WTC11 (cell line): Measurements from ENCODE around the gene HELQ. TPM values are rescaled to one million over a fixed set of nuclear protein-coding genes. Genes with fewer than 3 reads are reported as not detected.
"Not testable (repeated sequence)": the region's sequence is repeated elsewhere in the genome, so short reads cannot be mapped to it uniquely, and the experiment has no call there.

ENCODE experiments used
- ATAC-seq: fragments of 200-7000 bp; cut with Tn5 transposase; 2 replicates; pipeline ENCODE4 v1.10.0; 2021; ENCODE audit warnings: mild to moderate bottlenecking, moderate library complexity
- CTCF ChIA-PET: fragments of 300-600 bp; sonication (Branson Sonifier 250); formaldehyde crosslinking; loops from one replicate; lab custom pipeline; 2021; ENCODE audit warnings: antibody characterized with exemption; lab: Charles Lee
- POLR2A ChIA-PET: fragments of 350-600 bp; sonication (Branson Sonifier 250); formaldehyde crosslinking; loops from one replicate; lab custom pipeline; 2021; ENCODE audit warnings: antibody characterized with exemption; lab: Charles Lee
- DNase-seq: peaks from one replicate; pipeline ENCODE4 v3.0.0; 2021; ENCODE audit warnings: low spot score
- H3K27ac Mint-ChIP-seq: 2 replicates; pipeline ENCODE4 v1.8.0; 2021; ENCODE audit warnings: mixed read lengths
- H3K27me3 Mint-ChIP-seq: 2 replicates; pipeline ENCODE4 v1.8.0; 2021; ENCODE audit warnings: low read depth, mild to moderate bottlenecking, moderate library complexity, mixed read lengths
- H3K36me3 Mint-ChIP-seq: 2 replicates; pipeline ENCODE4 v1.8.0; 2021; ENCODE audit warnings: mixed read lengths
- H3K4me1 Mint-ChIP-seq: 2 replicates; pipeline ENCODE4 v1.8.0; 2022; ENCODE audit warnings: mixed read lengths
- H3K4me3 Mint-ChIP-seq: 2 replicates; pipeline ENCODE4 v1.8.0; 2021; ENCODE audit warnings: mild to moderate bottlenecking, moderate library complexity, mixed read lengths
- H3K9me3 Mint-ChIP-seq: 2 replicates; pipeline ENCODE4 v1.8.0; 2021; ENCODE audit warnings: mixed read lengths
- ATF1 ChIP-seq: sonication (generic); formaldehyde crosslinking; IDR thresholded peaks from 2 replicates; pipeline ENCODE4 v1.8.1; 2023; ENCODE audit warnings: mild to moderate bottlenecking, moderate library complexity, missing genetic modification reagents
- FOXP1 ChIP-seq: sonication (generic); formaldehyde crosslinking; IDR thresholded peaks from 2 replicates; pipeline ENCODE4 v1.8.0; 2022; ENCODE audit warnings: missing genetic modification reagents, mild to moderate bottlenecking, moderate library complexity, borderline replicate concordance
- GTF2I ChIP-seq: fragments of 250-450 bp; sonication (Bioruptor Pico); conservative IDR thresholded peaks from 2 replicates; pipeline ENCODE4 v1.4.0; 2021; ENCODE audit warnings: mild to moderate bottlenecking
- MLX ChIP-seq: sonication (generic); formaldehyde crosslinking; IDR thresholded peaks from 2 replicates; pipeline ENCODE4 v1.8.1; 2023; ENCODE audit warnings: mild to moderate bottlenecking, missing genetic modification reagents, moderate library complexity
- MYBL2 ChIP-seq: sonication (generic); formaldehyde crosslinking; IDR thresholded peaks from 2 replicates; pipeline ENCODE4 v1.8.1; 2023; ENCODE audit warnings: mild to moderate bottlenecking, moderate library complexity, missing genetic modification reagents
- NR2C2 ChIP-seq: sonication (generic); formaldehyde crosslinking; IDR thresholded peaks from 2 replicates; pipeline ENCODE4 v1.8.0; 2022; ENCODE audit warnings: mild to moderate bottlenecking, missing genetic modification reagents
- SMAD4 ChIP-seq: sonication (generic); formaldehyde crosslinking; IDR thresholded peaks from 2 replicates; pipeline ENCODE4 v1.8.0; 2022; ENCODE audit warnings: mild to moderate bottlenecking, missing genetic modification reagents
- SOX15 ChIP-seq: fragments of 250-450 bp; sonication (Bioruptor Pico); IDR thresholded peaks from 2 replicates; pipeline ENCODE4 v1.9.0; 2021; ENCODE audit warnings: mild to moderate bottlenecking
- TP53 ChIP-seq: sonication (generic); formaldehyde crosslinking; IDR thresholded peaks from 2 replicates; pipeline ENCODE4 v1.8.1; 2023; ENCODE audit warnings: mild to moderate bottlenecking, missing genetic modification reagents
- ZNF416 ChIP-seq: fragments of 250-450 bp; sonication (Bioruptor Pico); IDR thresholded peaks from 2 replicates; pipeline ENCODE4 v1.9.0; 2021; ENCODE audit warnings: mild to moderate bottlenecking, inconsistent platforms
- ZNF425 ChIP-seq: fragments of 250-450 bp; sonication (Bioruptor Pico); conservative IDR thresholded peaks from 2 replicates; pipeline ENCODE4 v1.9.0; 2021; ENCODE audit warnings: mild to moderate bottlenecking
- total RNA-seq: library from RNA; stranded (reverse); gene quantifications from 3 replicates; pipeline ENCODE4 v1.2.3, GENCODE V29; 2021
- TF ChIP-seq, protein P1 (sequence below): sonication (generic); formaldehyde crosslinking; IDR thresholded peaks from 2 replicates; pipeline ENCODE4 v1.8.1; 2022; ENCODE audit warnings: missing genetic modification reagents, borderline replicate concordance
- TF ChIP-seq, protein P2 (sequence below): fragments of 200-600 bp; IDR thresholded peaks from 2 replicates; pipeline ENCODE4 v1.8.0; 2022; ENCODE audit warnings: antibody characterized with exemption
- TF ChIP-seq, protein P3 (sequence below): sonication (generic); formaldehyde crosslinking; IDR thresholded peaks from 2 replicates; pipeline ENCODE4 v1.8.0; 2022; ENCODE audit warnings: mild to moderate bottlenecking, missing genetic modification reagents

The HELQ gene
- total RNA-seq, 1 experiment from 2014 or later, result 10.1 TPM

GRCh38 chr4:83496085-83496917 lies 40.7 kb upstream of the HELQ start:
- H3K4me1 Mint-ChIP-seq, ATAC-seq, H3K4me3 Mint-ChIP-seq, CTCF ChIA-PET, H3K36me3 Mint-ChIP-seq, DNase-seq, H3K9me3 Mint-ChIP-seq, POLR2A ChIA-PET, H3K27me3 Mint-ChIP-seq, H3K27ac Mint-ChIP-seq: not testable (repeated sequence)

DNA sequence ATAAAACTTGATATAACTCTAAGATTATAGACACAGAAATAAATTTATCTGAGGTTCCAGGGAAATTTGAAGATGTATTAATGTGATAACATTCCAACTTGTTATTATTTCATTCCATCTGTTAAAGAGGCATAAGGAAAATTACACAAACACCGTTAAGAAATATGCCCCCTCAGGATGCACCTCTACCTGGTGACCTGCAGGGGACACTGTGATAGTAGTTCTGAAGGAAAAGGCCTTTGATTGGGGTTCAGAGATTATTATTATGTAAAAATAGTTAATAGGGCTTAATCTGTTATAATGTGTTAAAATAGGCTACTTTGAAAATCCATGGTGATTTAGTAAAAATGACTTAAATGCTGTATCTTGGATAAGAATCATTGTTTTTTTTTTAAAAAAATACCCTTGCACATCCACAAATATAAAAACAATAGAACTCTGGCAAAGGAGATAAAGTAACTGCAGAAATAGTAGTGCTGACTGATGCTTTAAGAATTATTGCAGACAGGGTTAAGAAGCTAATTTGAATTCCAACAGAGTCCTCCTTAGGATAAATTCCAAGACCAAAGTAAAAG lies 35.3 kb upstream of the HELQ start:
- ChIA-PET CTCF (interaction anchor here (1.0 to 1.8 kb wide), 4 partner anchors 18 to 502 kb away, joined by 3 to 7 read pairs (median 3); partner anchors contain the start of gene COQ2), POLR2A (no interaction called here)
- Mint-ChIP-seq H3K4me3 (no peak overlapping the region), H3K27me3 (no peaks in the 10 kb centered on the region; the same call in 1 of the 2 replicates), H3K4me1 (no peaks in the 10 kb centered on the region), H3K27ac (no peak overlapping the region), H3K9me3 (no peaks in the 10 kb centered on the region), H3K36me3 (no peaks in the 10 kb centered on the region)
- TF ChIP-seq, protein P1, sequence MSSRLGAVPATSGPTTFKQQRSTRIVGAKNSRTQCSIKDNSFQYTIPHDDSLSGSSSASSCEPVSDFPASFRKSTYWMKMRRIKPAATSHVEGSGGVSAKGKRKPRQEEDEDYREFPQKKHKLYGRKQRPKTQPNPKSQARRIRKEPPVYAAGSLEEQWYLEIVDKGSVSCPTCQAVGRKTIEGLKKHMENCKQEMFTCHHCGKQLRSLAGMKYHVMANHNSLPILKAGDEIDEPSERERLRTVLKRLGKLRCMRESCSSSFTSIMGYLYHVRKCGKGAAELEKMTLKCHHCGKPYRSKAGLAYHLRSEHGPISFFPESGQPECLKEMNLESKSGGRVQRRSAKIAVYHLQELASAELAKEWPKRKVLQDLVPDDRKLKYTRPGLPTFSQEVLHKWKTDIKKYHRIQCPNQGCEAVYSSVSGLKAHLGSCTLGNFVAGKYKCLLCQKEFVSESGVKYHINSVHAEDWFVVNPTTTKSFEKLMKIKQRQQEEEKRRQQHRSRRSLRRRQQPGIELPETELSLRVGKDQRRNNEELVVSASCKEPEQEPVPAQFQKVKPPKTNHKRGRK (CRISPR knock-in tag), result no peak
- TF ChIP-seq, protein P2, sequence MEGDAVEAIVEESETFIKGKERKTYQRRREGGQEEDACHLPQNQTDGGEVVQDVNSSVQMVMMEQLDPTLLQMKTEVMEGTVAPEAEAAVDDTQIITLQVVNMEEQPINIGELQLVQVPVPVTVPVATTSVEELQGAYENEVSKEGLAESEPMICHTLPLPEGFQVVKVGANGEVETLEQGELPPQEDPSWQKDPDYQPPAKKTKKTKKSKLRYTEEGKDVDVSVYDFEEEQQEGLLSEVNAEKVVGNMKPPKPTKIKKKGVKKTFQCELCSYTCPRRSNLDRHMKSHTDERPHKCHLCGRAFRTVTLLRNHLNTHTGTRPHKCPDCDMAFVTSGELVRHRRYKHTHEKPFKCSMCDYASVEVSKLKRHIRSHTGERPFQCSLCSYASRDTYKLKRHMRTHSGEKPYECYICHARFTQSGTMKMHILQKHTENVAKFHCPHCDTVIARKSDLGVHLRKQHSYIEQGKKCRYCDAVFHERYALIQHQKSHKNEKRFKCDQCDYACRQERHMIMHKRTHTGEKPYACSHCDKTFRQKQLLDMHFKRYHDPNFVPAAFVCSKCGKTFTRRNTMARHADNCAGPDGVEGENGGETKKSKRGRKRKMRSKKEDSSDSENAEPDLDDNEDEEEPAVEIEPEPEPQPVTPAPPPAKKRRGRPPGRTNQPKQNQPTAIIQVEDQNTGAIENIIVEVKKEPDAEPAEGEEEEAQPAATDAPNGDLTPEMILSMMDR, result peak; percentile 77
- DNase-seq, result no peak
- ATAC-seq, result peak; percentile 62

- no peaks in the 10 kb centered on the region for H3K9me3 Mint-ChIP-seq
- DNase-seq, result peak; percentile 17
- CTCF ChIA-PET, result interaction anchor here (1.0 to 1.8 kb wide), 4 partner anchors 19 to 503 kb away, joined by 3 to 7 read pairs (median 3); partner anchors contain the start of gene COQ2
Observed at GRCh38 chr4:83489711-83490326, 34.2 kb upstream of the HELQ start.

More at GRCh38 chr4:83489711-83490326, 34.2 kb upstream of the HELQ start:
- no peak overlapping the region for H3K4me3 Mint-ChIP-seq
- H3K4me1 Mint-ChIP-seq, result peaks cover 4% of the 10 kb centered on the region; the same call in 1 of the 2 replicates
- H3K27ac Mint-ChIP-seq, result no peak overlapping the region
- POLR2A ChIA-PET, result no interaction called here
- TF ChIP-seq MLX (CRISPR knock-in tag), result no peak
- TF ChIP-seq, protein P3, sequence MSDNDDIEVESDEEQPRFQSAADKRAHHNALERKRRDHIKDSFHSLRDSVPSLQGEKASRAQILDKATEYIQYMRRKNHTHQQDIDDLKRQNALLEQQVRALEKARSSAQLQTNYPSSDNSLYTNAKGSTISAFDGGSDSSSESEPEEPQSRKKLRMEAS, result no peak
- no peak for TF ChIP-seq GTF2I (CRISPR knock-in tag)
- no peak for TF ChIP-seq ZNF425 (CRISPR knock-in tag)
- no peak for TF ChIP-seq NR2C2 (CRISPR knock-in tag)
- no peak for TF ChIP-seq TP53 (CRISPR knock-in tag)
- TF ChIP-seq SMAD4 (CRISPR knock-in tag), result no peak
- no peak for TF ChIP-seq ZNF416 (CRISPR knock-in tag)
- TF ChIP-seq ATF1 (CRISPR knock-in tag), result no peak
- no peak for TF ChIP-seq SOX15
- TF ChIP-seq MYBL2, result no peak
- no peak for TF ChIP-seq FOXP1 (CRISPR knock-in tag)
- H3K27me3 Mint-ChIP-seq, result no peaks in the 10 kb centered on the region; the same call in 1 of the 2 replicates
- H3K36me3 Mint-ChIP-seq, result no peaks in the 10 kb centered on the region
- ATAC-seq, result no peak
